H4 (cell line): Measurements from ENCODE around the gene CDH4. TPM values are rescaled to one million over a fixed set of nuclear protein-coding genes. Genes with fewer than 3 reads are reported as not detected.

Source experiments
- DNase-seq: peaks from one replicate; pipeline ENCODE4 v3.0.0-alpha.2; 2015; ENCODE audit warnings: low spot score
- total RNA-seq: library from RNA; depleted of rRNA; stranded (reverse); fragments of >200 nt; shearing (Covaris generic); gene quantifications from 2 replicates; pipeline ENCODE4 v1.2.3, GENCODE V29; 2014

The CDH4 gene
- total RNA-seq, 1 experiment from 2014 or later: 0.14 TPM

DNA sequence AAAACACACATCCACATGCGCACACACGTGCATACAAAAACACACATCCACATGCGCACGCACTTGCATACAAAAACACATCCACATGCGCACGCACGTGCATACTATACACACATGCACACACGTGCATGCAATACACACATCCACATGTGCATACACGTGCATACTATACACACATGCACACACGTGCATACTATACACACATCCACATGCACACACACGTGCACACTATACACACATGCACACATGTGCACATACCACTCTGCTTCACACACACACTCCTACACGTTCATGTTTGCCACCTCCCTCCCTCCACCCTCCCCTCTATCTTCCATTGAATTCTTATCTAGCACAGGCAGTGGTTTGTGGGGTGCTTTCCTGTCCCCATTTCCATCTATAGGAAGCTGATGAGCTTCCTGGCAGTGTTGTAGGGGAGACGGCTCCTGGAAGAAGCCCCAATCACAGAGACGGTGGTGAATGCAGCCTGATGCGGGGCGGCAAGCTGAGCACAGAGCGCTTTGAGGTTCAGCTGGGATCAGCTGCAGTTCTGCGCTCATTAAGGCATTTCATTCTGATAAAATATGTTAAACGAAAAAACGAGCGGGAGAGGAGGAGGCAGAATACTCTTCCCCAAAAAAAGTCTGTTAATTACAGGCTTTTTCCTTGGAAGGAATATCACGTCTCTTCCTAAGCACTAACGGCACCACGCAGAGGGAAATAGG lies 525.9 kb downstream of the CDH4 start:
- DNase-seq: no peak

DNA sequence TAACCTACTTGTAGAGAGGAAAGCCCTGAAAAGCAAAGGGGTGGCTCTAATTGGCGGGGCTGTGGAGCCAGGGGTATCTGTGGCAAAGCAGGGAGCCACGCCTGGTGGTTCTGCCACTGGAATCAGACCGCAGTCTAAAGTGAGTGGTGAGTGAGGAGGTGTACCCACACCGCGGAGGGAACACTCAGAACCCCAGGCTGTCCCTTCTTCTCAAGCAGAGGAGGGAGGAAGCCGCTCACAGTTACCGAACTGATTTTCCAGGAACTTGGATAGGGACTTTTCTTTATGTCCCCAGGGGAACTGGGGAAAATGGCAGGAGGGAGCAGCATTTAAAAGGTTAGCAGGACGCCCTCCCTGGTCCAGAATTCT lies 526.4 kb downstream of the CDH4 start:
- no peak for DNase-seq

DNA sequence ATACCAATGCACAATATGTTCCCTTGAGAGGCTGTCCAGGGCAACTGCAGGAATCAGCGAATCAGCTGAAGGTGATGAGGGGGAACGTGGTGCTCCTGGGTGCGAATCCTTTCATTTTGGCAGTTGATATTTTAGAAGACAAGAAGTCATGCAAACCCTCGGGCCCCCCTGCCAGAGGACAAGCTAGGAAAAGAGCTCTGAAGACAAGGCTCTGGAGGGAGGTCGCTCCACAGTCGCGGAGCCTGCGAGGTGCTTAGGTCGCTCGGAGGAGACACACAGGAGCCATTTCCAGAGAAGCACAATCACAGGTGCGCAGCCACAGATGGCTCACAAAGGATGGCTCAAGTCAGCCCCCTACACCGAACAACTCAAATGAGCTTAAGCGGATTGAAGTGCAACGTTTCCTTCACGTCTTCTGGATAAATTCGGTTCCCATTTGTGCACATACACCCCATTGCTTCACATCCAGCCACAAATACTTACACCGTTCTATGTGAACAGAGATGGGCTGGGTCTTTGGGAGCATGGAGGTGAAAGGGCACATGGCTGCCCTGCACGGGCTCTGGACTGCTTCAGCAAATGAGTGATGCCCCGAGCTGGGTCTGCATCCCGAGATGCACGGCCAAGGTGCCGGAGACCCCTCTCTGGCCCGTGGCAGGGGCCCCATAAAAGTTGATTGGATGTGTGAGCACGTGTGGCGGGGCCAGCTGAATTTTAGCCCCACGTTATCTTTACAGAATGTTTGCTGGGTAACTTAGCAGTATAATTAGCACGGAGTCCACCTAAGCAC lies 527.3 kb downstream of the CDH4 start:
- DNase-seq: no peak

- no peak for DNase-seq
Measured at GRCh38 chr20:61780066-61780465, 528.0 kb downstream of the CDH4 start.

DNA sequence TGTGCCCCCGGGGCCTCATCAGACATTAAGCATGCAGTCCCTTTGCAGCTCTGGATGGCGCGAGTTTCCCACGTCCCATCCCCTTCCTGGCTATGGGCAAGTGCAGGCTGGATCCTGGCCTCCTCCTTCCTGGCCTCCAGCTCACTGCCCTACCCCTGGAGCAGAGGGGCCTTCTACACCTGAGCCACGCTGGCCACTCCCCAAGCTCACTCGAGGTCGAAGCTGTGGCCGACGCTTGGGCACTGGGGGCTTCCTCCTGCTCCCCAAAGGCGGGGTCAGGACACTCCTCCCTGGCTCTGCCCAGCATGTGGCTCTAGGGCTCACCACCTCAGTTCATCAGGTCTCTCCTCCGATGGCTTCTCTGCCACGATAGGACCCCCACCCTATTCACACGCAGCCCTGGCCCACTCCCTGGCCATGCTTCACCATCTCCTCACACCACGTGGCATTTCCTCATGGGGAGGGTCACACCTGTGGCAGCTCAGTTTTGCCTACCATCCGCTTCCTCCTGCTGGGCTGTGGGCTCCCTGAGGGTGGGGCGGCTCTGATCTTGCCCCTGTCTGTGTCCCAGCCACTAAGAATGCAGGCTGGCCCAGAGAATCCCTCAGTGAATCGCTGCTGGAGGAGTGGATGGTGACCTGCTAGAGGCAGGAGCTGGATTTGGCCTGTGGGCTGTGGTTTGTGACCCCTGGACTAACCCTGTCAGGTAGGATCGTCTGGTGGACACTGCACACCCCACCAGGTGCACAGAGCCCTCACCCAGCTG lies 532.9 kb downstream of the CDH4 start:
- DNase-seq: no peak

DNA sequence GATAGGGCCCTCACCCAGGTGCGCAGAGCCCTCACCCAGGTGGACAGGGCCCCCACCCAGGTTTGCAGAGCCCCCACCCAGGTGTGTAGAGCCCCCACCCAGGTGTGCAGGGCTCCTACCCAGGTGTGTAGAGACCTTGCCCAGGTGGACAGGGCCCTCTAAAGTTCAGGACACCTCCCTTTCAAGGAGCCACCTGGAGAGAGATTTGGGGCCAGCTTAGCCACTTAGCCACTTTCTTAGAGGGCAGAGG lies 533.4 kb downstream of the CDH4 start:
- no peak for DNase-seq

DNA sequence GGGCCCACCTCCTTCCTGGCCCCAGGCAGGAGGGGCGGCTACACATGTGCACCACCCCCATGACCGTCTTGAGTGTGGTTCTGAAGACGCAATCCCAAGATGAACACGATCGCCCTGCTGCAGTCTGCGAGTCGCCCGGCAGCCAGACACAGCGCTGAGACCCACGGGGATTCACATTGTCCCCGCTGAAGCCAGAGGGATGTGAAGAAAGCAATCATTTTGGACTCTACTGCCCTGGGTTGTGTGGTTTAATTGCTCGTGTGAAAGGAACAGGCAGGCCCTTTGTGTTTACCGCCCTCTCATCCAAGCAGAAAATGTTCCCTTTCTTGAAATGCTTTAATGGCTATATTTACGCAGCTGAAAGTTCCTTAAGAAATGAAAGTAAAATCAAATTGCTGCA lies 534.2 kb downstream of the CDH4 start:
- no peak for DNase-seq

DNA sequence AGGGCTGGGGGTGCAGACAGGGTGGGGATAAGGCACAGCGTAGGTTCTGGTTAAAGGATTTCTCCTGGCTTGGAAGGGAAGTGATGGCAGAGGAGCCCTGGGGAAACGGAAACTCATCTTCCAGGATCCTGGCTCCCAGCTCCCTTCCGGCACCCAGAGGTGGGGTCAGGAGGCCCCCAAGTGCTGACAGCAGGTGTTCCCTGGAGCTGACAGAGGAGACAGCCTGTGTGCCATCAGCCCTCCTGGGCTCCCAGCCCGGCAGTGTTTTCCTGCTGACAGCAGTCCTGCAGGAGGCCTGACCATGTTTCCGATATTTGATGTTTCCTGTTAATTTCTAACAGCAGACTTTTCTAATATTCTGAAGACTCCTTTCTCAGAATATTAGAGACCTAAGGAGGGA lies 536.3 kb downstream of the CDH4 start:
- no peak for DNase-seq

DNA sequence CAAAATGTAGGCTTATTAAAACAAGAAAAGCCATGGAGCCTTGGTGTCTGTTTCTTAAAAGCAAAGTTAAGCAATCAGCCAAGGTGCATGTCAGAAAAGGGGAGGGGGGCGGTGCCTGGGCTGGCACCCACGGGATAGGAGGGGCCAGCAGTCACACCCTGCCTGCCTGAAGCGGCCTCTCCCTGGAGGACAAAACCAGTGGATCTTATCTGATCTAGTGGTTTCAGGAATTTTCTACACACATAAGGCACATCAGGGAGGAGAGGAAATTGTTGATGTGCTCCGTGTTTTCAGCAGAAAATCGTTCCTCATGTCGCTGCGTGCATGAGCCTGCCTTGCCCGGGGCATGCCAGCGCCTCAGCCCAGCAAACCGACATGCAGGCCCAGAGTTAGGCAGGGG lies 537.3 kb downstream of the CDH4 start:
- DNase-seq: no peak

- no peak for DNase-seq
Measured at GRCh38 chr20:61790116-61790827, 538.2 kb downstream of the CDH4 start.

DNA sequence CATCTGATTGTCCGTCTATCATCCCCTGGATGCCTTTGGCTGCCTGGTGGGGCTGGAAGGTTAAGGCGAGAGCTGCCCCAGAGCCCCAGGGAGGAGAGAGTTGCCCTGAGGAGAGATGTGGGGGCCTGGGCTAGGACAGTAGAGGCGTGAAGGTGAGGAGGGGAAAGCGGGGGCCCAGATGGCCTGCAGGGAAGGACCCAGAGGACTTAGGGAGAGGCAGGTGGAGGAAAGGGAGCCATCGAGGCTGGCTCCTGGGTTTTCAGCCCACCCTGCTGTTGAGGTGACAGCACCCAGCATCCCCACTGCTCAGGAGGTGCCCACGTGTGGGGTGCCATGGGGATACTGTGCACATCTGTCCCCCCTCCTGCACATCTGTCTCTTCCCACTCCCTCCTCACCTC lies 539.9 kb downstream of the CDH4 start:
- DNase-seq: no peak

DNA sequence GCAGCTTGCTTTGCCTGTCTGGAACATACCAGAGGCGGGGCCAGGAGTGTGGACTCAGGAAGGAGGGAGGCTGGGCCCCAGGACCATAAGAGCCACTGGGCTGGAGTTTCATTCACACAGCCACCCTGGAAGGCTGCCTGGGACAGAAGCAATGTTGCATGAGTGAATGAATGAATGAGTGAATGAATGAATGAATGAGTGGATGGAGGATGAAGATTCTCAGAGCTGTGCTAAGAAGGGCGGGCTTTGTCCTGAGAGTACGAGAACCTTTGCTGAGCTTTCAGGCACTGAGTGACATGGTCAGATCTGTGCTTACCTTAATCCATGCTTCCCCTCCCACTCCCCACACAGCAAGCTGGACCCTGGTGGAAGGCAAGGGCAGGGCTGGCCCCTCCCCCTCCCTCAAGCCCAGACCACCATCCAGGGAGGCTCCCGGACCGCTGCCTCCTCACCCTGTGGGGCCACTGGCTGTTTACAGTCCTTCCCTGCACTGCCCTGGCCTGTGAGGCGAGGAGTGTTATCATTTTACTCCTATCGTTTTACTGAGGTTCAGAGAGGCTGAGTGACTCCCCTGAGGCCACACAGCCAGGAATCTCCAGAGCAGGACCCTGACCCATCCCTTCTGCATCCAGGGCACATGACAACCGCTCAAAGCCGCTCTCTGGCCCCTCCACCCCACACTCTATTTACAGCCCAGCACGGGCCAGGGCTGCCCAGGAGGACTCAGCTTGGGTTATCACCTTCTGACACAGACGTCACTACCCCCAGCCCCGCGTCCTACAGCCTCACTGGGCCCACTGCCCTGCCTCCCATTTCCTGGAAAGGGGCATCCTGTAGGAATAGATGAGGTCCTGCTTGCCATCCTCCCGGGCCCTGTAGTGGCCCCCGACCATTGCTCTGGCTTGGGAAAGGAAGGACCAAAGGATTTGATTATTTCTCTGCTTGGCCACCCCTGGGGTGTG lies 543.9 kb downstream of the CDH4 start:
- DNase-seq: no peak

DNA sequence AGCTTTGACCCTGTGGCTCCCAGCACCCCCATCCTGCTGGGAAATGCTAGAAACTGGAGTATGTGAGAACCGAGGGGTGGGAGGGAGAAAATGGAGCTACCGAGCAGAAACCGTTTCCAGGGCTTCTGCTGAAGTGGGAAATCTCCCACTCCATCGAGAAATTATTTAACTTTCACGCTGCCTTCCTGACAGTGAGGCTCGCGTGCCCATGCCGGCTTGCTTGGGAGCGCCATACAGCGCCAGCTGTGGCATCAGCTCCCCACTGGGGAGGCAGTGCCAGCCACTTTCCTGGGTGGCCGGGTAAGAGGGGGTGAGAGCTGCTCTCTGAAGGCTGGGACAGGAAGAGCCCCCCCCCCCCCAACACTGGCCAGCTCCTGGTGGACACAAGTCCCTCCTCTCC lies 544.7 kb downstream of the CDH4 start:
- no peak for DNase-seq

DNA sequence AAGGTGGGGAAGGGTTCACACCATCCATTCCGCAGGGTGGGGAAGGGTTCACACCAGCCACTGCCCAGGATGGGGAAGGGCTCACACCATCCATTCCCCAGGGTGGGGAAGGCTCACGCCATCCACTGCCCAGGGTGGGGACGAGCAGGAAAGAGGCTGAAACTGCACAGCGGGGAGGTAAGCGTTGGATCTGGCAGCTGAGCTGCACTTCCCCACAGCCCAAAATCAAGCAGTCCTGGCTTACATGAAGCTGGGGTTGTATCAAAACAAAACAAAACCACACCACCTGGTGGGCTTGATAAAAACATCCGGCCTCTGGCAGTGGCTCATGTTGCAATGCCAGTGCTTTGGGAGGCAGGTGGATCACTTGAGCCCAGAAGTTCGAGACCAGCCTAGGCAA lies 545.1 kb downstream of the CDH4 start:
- no peak for DNase-seq

DNA sequence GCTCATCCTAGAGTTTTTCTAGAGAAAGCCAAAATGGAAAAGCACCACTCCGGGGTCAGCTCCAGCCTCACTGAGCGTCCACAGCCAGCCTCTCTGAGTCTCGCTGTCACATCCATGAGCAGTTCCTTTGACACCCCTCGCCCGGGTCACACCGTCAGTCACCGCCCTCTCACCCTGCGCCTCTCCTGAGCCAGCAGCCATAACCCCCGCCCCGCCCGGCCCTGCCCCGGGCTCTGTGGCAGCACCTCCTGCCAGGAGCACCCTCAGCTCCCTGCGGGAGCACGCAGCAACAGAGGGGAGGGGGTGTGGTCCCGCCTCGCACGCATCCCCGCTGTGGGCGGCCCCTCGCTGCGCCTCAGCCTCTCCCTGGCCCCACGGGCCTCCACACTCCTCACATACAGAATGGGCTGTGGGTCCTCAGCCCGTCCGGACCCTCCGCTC lies 545.9 kb downstream of the CDH4 start:
- no peak for DNase-seq

DNA sequence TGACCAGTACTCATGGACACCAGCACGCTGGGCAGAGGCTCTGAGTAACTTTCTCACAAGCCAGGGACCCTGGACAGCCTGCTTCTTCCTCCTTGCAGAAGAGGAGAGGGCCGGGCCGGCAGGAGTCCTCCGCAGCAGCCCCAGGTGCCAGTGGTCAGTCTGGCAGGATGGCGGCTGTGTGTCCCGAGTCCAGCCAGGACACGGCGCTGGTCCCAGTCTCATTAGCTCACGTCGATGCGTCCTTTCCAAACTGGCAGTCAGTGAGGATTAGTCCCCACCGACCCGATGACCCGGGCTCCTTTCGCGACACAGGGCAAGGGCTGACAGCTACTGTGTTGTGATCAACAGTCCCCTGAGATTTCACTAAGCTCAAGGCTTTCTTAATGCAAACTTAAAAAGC lies 546.6 kb downstream of the CDH4 start:
- no peak for DNase-seq

DNA sequence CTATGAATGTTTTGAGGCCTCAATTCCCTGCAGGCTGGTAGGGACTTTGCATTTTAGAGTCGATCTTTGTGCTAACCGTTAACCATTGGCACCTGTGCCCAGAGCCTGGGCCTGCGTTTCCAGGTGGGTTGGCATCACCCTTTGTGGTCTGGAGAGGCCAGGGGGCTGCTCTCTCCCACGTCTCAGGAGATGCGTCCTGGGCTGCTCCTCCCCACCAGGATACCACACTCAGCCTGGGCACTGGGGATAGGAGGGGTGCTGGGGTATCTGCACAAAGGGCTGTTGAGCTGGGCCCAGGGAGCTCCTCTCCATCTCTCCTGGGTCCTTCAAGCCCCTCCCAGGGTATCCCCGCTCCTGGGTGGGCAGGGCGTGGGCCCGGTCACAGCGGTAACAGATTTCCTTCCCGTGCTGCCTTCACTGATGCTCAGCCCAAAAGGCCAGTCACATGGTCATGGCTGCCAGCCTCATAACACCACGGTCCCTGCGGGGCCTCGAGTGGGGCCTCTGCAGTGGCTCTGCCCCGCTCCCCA lies 547.4 kb downstream of the CDH4 start:
- no peak for DNase-seq

DNA sequence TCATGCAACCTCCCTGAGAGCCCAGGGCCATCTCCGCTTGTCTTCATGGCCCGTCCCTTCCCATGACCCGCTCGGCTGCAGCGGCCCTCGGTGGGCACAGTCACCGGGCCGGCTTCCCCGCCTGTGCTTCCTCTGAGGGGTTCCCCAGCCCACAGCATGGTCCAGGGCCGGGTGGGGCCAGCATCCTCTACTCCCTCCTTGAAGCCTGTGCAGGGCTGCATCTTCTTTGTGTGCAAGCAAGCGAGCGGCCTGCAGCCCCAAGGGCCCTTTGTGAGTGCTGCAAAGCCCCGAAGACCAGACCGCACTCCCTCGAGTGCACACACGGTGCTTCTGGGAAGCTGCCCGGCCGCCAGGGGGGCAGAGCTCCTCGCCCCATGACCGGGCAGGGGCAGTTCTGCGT lies 547.9 kb downstream of the CDH4 start:
- DNase-seq: no peak

- DNase-seq: no peak
Measured at GRCh38 chr20:61800359-61801064, 548.5 kb downstream of the CDH4 start.

DNA sequence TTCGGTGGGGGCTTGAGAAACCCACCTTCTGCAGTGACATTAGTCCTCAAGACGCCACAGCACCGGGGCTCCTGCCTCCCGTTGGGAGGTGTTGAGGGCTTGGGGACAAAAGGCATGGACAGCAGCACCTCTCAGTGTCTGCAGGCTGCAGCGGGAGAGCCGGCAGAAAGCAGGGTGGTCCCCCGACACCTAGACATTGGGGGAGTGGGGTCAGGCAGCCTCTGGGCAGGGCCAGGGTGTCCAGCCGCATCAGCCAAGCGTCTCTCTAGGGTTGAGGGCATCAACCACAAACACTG lies 549.0 kb downstream of the CDH4 start:
- no peak for DNase-seq

GRCh38 chr20:61801428-61801827 lies 549.4 kb downstream of the CDH4 start:
- DNase-seq: no peak
